Activated B cell treated with CpG ODN at 0.5 μM for 24 hours (primary cell): Measurements from ENCODE around the gene COBL. TPM values are rescaled to one million over a fixed set of nuclear protein-coding genes. Genes with fewer than 3 reads are reported as not detected.

Source experiments
- ATAC-seq: fragments of 200-7000 bp; cut with Tn5 transposase; one replicate; pipeline ENCODE4 v1.10.0; 2021; ENCODE audit warnings: low read depth, mild to moderate bottlenecking, moderate library complexity
- CTCF ChIA-PET: fragments of 350-600 bp; sonication (Branson Sonifier 250); formaldehyde crosslinking; loops from one replicate; lab custom pipeline; 2021; ENCODE audit warnings: antibody characterized with exemption; lab: Charles Lee
- POLR2A ChIA-PET: fragments of 350-600 bp; sonication (Branson Sonifier 250); formaldehyde crosslinking; loops from one replicate; lab custom pipeline; 2021; ENCODE audit warnings: antibody characterized with exemption; lab: Charles Lee
- DNase-seq: peaks from one replicate; pipeline ENCODE4 v3.0.0; 2022
- H3K27ac Mint-ChIP-seq: one replicate; pipeline ENCODE4 v1.8.0; 2020; ENCODE audit warnings: mixed read lengths
- H3K27me3 Mint-ChIP-seq: one replicate; pipeline ENCODE4 v1.8.0; 2021; ENCODE audit warnings: mixed read lengths
- H3K36me3 Mint-ChIP-seq: one replicate; pipeline ENCODE4 v1.8.0; 2021; ENCODE audit warnings: low read depth, mixed read lengths
- H3K4me1 Mint-ChIP-seq: one replicate; pipeline ENCODE4 v1.8.0; 2021; ENCODE audit warnings: mixed read lengths
- H3K4me3 Mint-ChIP-seq: one replicate; pipeline ENCODE4 v1.8.0; 2020; ENCODE audit warnings: mild to moderate bottlenecking, mixed read lengths
- H3K9me3 Mint-ChIP-seq: one replicate; pipeline ENCODE4 v1.8.0; 2020; ENCODE audit warnings: mixed read lengths
- CTCF ChIP-seq: fragments of 200-600 bp; IDR thresholded peaks from one replicate; pipeline ENCODE4 v1.8.0; 2022; ENCODE audit warnings: antibody characterized with exemption, mild to moderate bottlenecking
- intact Hi-C: fragments of 100-400 bp; cut with micrococcal nuclease; formaldehyde crosslinking; loops from one replicate; pipeline ENCODE4 v1.15.1; 2024
- total RNA-seq: library from RNA; stranded (reverse); gene quantifications from 2 replicates; pipeline ENCODE4 v1.2.3, GENCODE V29; 2022

Gene COBL
- total RNA-seq, 1 donor from 2014 or later, result not detected

GRCh38 chr7:51354897-51355296 lies 38.3 kb upstream of the COBL start:
- Mint-ChIP-seq H3K4me3 (no peak overlapping the region), H3K27me3 (no peaks in the 10 kb centered on the region), H3K4me1 (no peaks in the 10 kb centered on the region), H3K9me3 (no peaks in the 10 kb centered on the region), H3K36me3 (no peaks in the 10 kb centered on the region), H3K27ac (no peak overlapping the region)
- TF ChIP-seq CTCF, result no peak
- CTCF ChIA-PET, result no interaction called here
- DNase-seq (no peak), ATAC-seq (no peak)
- POLR2A ChIA-PET, result no interaction called here
- intact Hi-C loops, result no loop called here

GRCh38 chr7:51354434-51354833 lies 37.8 kb upstream of the COBL start:
- H3K27me3 Mint-ChIP-seq, result no peaks in the 10 kb centered on the region
- no peak overlapping the region for H3K4me3 Mint-ChIP-seq
- POLR2A ChIA-PET, result no interaction called here
- H3K36me3 Mint-ChIP-seq, result no peaks in the 10 kb centered on the region
- no peak overlapping the region for H3K27ac Mint-ChIP-seq
- no peaks in the 10 kb centered on the region for H3K4me1 Mint-ChIP-seq
- H3K9me3 Mint-ChIP-seq, result no peaks in the 10 kb centered on the region
- no peak for TF ChIP-seq CTCF
- ATAC-seq (no peak), DNase-seq (no peak)
- CTCF ChIA-PET, result no interaction called here
- intact Hi-C loops, result no loop called here

GRCh38 chr7:51352174-51353100 lies 35.8 kb upstream of the COBL start:
- Mint-ChIP-seq H3K36me3 (no peaks in the 10 kb centered on the region), H3K27me3 (no peaks in the 10 kb centered on the region), H3K27ac (no peak overlapping the region), H3K9me3 (no peaks in the 10 kb centered on the region), H3K4me1 (no peaks in the 10 kb centered on the region), H3K4me3 (no peak overlapping the region)
- no peak for ATAC-seq
- intact Hi-C loops, result no loop called here
- no peak for TF ChIP-seq CTCF
- POLR2A ChIA-PET, result no interaction called here
- DNase-seq, result no peak
- CTCF ChIA-PET, result no interaction called here

- Mint-ChIP-seq H3K36me3 (no peaks in the 10 kb centered on the region), H3K27ac (no peak overlapping the region)
- POLR2A ChIA-PET, result no interaction called here
Measured at GRCh38 chr7:51351661-51352060, 35.1 kb upstream of the COBL start.

More at GRCh38 chr7:51351661-51352060, 35.1 kb upstream of the COBL start:
- DNase-seq (no peak), ATAC-seq (no peak)
- Mint-ChIP-seq H3K4me3 (no peak overlapping the region), H3K4me1 (no peaks in the 10 kb centered on the region), H3K9me3 (no peaks in the 10 kb centered on the region), H3K27me3 (no peaks in the 10 kb centered on the region)
- intact Hi-C loops, result no loop called here
- no peak for TF ChIP-seq CTCF
- CTCF ChIA-PET, result no interaction called here
